Activated CD8-positive, alpha-beta memory T cell treated with anti-CD3 and anti-CD28 coated beads for 1 hour (primary cell): ENCODE results near the gene VPS35L.

Experiments
- DNase-seq, 2 donors: peaks; one replicate each; pipeline ENCODE4 v3.0.0-alpha.2; 2020; ENCODE audit warnings: low read depth in 1 of 2; ENCODE audit errors: extremely low read depth in 1 of 2

Gene VPS35L

GRCh38 chr16:19743816-19744159 lies 188.3 kb downstream of the VPS35L start:
- no peak for DNase-seq

- no peak for DNase-seq
Observed at GRCh38 chr16:19744670-19745069, 189.2 kb downstream of the VPS35L start.

GRCh38 chr16:19745286-19746010 lies 189.9 kb downstream of the VPS35L start:
- DNase-seq: no peak

GRCh38 chr16:19746561-19746960 lies 191.1 kb downstream of the VPS35L start:
- DNase-seq: no peak

DNA sequence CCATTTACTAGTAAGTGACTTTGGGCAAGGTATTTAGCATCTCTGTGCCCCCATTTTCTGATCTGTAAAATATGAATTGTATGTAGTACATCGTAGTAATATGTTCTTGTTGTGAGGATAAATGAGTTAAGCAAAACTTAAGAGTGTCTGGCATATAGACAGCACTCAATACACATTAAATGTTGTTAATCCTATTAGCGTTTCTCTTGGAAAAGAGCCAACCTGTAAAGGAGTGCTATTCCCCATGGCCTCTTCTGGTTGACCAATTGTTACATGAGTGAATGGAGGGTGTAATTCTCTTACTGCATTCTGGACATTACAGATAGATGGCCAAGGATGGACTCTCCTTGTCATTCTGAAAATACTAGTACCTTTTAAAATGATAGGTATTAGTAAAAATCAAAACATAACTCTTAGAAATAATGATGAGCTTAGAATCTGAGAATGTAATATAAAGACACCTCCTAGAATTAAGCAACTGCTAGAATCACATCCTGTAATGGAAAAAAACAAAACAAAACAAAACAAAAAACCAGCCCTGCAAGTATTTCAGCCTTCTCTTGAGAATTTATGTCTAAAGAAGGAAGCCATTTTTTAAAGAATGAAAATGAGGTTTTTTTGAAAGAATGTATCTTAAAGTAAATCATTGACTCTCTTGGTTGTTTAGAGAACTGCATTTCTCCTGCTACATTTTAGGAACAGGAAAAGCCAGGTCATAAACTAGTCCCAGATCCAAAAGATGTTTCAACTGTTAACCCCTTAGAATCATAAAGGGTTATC lies 193.1 kb downstream of the VPS35L start:
- no peak for DNase-seq

- DNase-seq: no peak
Observed at GRCh38 chr16:19749571-19750080, 194.1 kb downstream of the VPS35L start.
